ENCODE measurements around the gene SERTAD2. TPM values are rescaled to one million over a fixed set of nuclear protein-coding genes. Genes with fewer than 3 reads are reported as not detected.

Gene SERTAD2
- 10 to 100 TPM in 1 of 4 donors, 1 to 10 TPM in 3; 8.7 to 10.3 (median 9.8) TPM for total RNA-seq

DNA sequence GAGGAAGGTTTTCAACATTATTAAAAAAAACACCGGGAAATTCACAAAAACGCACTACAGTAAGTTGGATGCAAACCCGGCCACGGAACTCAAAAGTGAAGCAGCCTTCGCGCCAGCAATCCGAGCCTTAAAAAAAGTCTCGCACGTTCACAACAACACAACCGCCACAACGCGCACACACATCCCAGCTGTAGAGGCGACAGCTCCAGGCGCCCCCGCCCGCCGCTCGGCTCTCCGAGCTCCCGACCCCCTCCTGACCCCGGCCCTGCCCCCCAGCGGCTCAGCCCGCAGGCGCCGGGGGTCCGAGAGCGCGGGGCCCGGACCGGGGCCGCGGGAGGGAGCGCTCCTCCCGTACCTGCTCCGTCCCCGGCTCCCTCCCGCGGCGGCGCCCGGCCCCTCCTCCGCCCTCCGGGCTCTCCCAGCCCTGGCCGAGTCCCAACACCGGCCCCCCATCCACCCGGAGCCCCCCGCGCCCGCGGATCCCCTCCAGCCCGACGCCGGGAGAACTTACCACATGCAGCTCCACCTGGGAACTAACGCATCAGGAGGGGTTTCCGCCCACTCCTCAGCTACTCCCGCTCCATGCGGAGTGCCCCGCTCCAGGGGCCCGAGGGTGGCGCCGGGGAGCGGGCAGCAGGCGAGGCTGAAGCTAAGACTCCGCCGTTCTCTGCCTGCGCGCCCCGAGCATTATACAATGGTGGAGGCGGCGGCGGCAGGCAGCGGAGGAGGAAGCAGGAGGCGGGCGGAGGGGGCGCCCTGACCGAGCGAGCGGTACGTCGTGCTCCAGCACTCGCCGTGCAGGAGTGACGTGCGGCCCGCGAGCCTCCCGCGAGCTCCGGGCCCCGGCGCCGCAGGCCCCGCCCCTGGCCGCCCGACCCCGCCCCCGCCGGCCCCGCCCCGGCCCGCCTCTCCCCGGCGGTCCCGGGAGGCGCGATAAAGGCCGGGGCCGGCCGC lies at the start of gene SERTAD2:
Gene SERTAD2, minus strand, starts transcription at position 805 of the 954 bp plus-strand sequence. CDS start 17,042 bp downstream, outside the sequence.
- H3K36me3 ChIP-seq, result no peaks in the 10 kb centered on the region

DNA sequence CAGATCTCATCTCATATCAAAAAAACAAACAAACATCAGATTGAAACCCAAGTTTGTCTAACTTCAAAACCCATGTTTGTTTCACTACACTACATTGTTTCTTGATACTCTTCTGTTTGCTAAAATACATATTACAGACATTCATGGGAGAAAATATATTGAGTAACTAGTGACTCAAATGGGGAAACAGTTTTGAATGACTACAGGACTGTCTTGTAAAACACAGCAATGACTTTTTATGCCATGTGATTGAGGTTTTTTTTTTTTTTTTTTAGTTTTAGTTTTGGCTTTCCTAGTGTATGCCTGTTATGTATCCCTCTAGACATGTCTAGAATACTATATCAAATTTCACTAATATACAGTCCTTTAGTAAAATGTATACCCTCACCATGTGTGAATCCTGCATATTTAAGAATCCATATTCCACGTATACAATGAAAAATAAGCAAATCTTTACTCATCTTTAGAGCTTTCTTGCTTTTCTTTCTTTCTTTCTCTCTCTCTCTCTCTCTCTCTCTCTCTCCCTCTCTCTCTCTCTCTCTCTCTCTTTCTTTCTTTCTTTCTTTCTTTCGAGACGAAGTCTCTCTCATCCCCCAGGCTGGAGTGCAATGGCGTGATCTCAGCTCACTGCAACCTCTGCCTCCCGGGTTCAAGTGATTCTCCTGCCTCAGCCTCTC lies 46.6 kb upstream of the SERTAD2 start:
- no peak for DNase-seq
- no peak for TF ChIP-seq POLR2A (IDR thresholded peaks at IDR 0.05)
- TF ChIP-seq, protein P1, sequence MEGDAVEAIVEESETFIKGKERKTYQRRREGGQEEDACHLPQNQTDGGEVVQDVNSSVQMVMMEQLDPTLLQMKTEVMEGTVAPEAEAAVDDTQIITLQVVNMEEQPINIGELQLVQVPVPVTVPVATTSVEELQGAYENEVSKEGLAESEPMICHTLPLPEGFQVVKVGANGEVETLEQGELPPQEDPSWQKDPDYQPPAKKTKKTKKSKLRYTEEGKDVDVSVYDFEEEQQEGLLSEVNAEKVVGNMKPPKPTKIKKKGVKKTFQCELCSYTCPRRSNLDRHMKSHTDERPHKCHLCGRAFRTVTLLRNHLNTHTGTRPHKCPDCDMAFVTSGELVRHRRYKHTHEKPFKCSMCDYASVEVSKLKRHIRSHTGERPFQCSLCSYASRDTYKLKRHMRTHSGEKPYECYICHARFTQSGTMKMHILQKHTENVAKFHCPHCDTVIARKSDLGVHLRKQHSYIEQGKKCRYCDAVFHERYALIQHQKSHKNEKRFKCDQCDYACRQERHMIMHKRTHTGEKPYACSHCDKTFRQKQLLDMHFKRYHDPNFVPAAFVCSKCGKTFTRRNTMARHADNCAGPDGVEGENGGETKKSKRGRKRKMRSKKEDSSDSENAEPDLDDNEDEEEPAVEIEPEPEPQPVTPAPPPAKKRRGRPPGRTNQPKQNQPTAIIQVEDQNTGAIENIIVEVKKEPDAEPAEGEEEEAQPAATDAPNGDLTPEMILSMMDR (IDR thresholded peaks at IDR 0.05), result no peak
- no peak overlapping the region for H3K4me3 ChIP-seq
- H3K27ac ChIP-seq, result no peak overlapping the region
- H3K36me3 ChIP-seq, result no peaks in the 10 kb centered on the region
- H3K27me3 ChIP-seq, result no peaks in the 10 kb centered on the region
- peaks cover 0 to 6% (median 1%) of the 10 kb centered on the region in 4 donors for H3K4me1 ChIP-seq
- H3K9me3 ChIP-seq, result no peaks in the 10 kb centered on the region

More for the DNA sequence above, at the start of gene SERTAD2:
- DNase-seq, result peak; percentile 89 to 96 (median 95)
- Histone ChIP-seq H3K27me3 (no peaks in the 10 kb centered on the region), H3K9me3 (no peaks in the 10 kb centered on the region), H3K4me3 (peak within 1 kb of the TSS; percentile 83 to 98 (median 94)), H3K27ac (peak within 1 kb of the TSS; percentile 95 to 100 (median 100)), H3K4me1 (peaks cover 0 to 37% (median 8%) of the 10 kb centered on the region in 4 donors)
- TF ChIP-seq, protein P1 (IDR thresholded peaks at IDR 0.05), result peak in 3 of 6 experiments; percentile 15 to 27 (median 17)
- peak; percentile 86 to 92 for TF ChIP-seq POLR2A (IDR thresholded peaks at IDR 0.05)

GRCh38 chr2:64699712-64700111 lies 46.0 kb upstream of the SERTAD2 start:
- no peak overlapping the region for H3K27ac ChIP-seq
- no peaks in the 10 kb centered on the region for H3K36me3 ChIP-seq
- no peak overlapping the region for H3K4me3 ChIP-seq
- H3K27me3 ChIP-seq, result no peaks in the 10 kb centered on the region
- H3K9me3 ChIP-seq, result no peaks in the 10 kb centered on the region
- peak in 2 of 3 donors; percentile 36 to 56 for DNase-seq
- peaks cover 0 to 6% (median 1%) of the 10 kb centered on the region in 4 donors for H3K4me1 ChIP-seq
- no peak for TF ChIP-seq POLR2A (IDR thresholded peaks at IDR 0.05)
- TF ChIP-seq, protein P1 (IDR thresholded peaks at IDR 0.05), result no peak

- no peak for DNase-seq
- Histone ChIP-seq H3K36me3 (no peaks in the 10 kb centered on the region), H3K27ac (peak overlapping the region in 1 of 4 donors; percentile 7), H3K27me3 (no peaks in the 10 kb centered on the region), H3K4me3 (no peak overlapping the region), H3K9me3 (no peaks in the 10 kb centered on the region), H3K4me1 (peaks cover 0 to 6% (median 1%) of the 10 kb centered on the region in 4 donors)
- TF ChIP-seq, protein P1 (IDR thresholded peaks at IDR 0.05), result no peak
- no peak for TF ChIP-seq POLR2A (IDR thresholded peaks at IDR 0.05)
These were observed 45.1 kb upstream of the SERTAD2 start for GRCh38 chr2:64698668-64699444.

DNA sequence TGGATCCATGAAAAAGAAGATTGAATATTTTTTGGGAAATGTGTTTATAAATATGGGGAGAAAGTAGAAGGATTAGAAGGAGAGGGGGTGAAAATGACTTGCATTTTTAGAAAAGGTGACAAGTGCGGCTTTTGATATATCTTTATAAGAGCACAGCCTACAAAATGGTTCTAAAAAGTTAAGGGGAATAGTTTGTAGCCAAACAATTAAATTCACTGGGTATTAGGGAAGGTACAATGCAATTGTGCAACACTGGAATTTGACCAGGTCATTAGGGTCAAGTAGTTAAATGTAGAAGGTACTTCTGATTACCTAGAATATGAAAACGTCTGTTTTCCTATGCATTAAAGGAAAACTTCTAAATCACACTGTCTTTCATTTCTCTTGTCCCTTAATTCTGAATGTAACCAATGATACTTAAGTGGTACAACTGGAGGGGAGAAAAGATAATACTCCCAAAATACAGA lies 44.5 kb upstream of the SERTAD2 start:
- no peak for DNase-seq
- Histone ChIP-seq H3K27ac (no peak overlapping the region), H3K27me3 (no peaks in the 10 kb centered on the region), H3K4me1 (peaks cover 0 to 6% (median 1%) of the 10 kb centered on the region in 4 donors), H3K36me3 (no peaks in the 10 kb centered on the region), H3K4me3 (no peak overlapping the region), H3K9me3 (no peaks in the 10 kb centered on the region)
- no peak for TF ChIP-seq POLR2A (IDR thresholded peaks at IDR 0.05)
- TF ChIP-seq, protein P1 (IDR thresholded peaks at IDR 0.05), result no peak
